Measurements from ENCODE around the gene NCDN.

Gene NCDN

GRCh38 chr1:35589516-35590427 lies 32.2 kb downstream of the NCDN start:
- in situ Hi-C loops (cut with HindIII; ENCODE audit: low sequenced_read_pairs) = no loop called here

- in situ Hi-C loops (cut with HindIII; ENCODE audit: low sequenced_read_pairs) = no loop called here
Measured at GRCh38 chr1:35590476-35591040, 33.0 kb downstream of the NCDN start.

GRCh38 chr1:35591211-35591610 lies 33.6 kb downstream of the NCDN start:
- in situ Hi-C loops (cut with HindIII; ENCODE audit: low sequenced_read_pairs) = no loop called here

GRCh38 chr1:35592991-35593769 lies 35.6 kb downstream of the NCDN start:
- in situ Hi-C loops (cut with HindIII; ENCODE audit: low sequenced_read_pairs) = no loop called here

- in situ Hi-C loops (cut with HindIII; ENCODE audit: low sequenced_read_pairs) = no loop called here
Measured at GRCh38 chr1:35594005-35594760, 36.6 kb downstream of the NCDN start.

GRCh38 chr1:35595684-35596083 lies 38.1 kb downstream of the NCDN start:
- in situ Hi-C loops (cut with HindIII; ENCODE audit: low sequenced_read_pairs) = no loop called here

- in situ Hi-C loops (cut with HindIII; ENCODE audit: low sequenced_read_pairs) = no loop called here
Measured at GRCh38 chr1:35597870-35598269, 40.3 kb downstream of the NCDN start.

- in situ Hi-C loops (cut with HindIII; ENCODE audit: low sequenced_read_pairs) = no loop called here
Measured at GRCh38 chr1:35598895-35599294, 41.3 kb downstream of the NCDN start.

GRCh38 chr1:35599411-35599810 lies 41.8 kb downstream of the NCDN start:
- in situ Hi-C loops (cut with HindIII; ENCODE audit: low sequenced_read_pairs) = no loop called here

- in situ Hi-C loops (cut with HindIII; ENCODE audit: low sequenced_read_pairs) = no loop called here
Measured at GRCh38 chr1:35600593-35600992, 43.0 kb downstream of the NCDN start.

- in situ Hi-C loops (cut with HindIII; ENCODE audit: low sequenced_read_pairs) = no loop called here
Measured at GRCh38 chr1:35603468-35603867, 45.9 kb downstream of the NCDN start.

- in situ Hi-C loops (cut with HindIII; ENCODE audit: low sequenced_read_pairs) = no loop called here
Measured at GRCh38 chr1:35603941-35604340, 46.3 kb downstream of the NCDN start.

- in situ Hi-C loops (cut with HindIII; ENCODE audit: low sequenced_read_pairs) = loop anchor here (5.0 kb wide), 1 partner anchor 37 kb away; the partner anchor contains the start of gene PSMB2
Measured at GRCh38 chr1:35605071-35605866, 47.7 kb downstream of the NCDN start.

- in situ Hi-C loops (cut with HindIII; ENCODE audit: low sequenced_read_pairs) = loop anchor here (5.0 kb wide), 1 partner anchor 36 kb away; the partner anchor contains the start of gene PSMB2
Measured at GRCh38 chr1:35605867-35606182, 48.2 kb downstream of the NCDN start.

GRCh38 chr1:35611655-35612054 lies 54.1 kb downstream of the NCDN start:
- in situ Hi-C loops (cut with HindIII; ENCODE audit: low sequenced_read_pairs) = no loop called here

GRCh38 chr1:35615440-35615839 lies 57.8 kb downstream of the NCDN start:
- in situ Hi-C loops (cut with HindIII; ENCODE audit: low sequenced_read_pairs) = no loop called here

Measured in endothelial cell of hepatic sinusoid (primary cell).